A673 (cell line): Measurements from ENCODE around the gene RRAS2.

Experiments used
- EZH2 ChIP-seq: fragments of 200-600 bp; sonication (generic); IDR thresholded peaks from 2 replicates; pipeline ENCODE4 v1.6.1; 2017; ENCODE audit warnings: borderline replicate concordance, low read depth, mild to moderate bottlenecking, mixed read lengths, antibody characterized with exemption, low read length; ENCODE audit not compliant: poor library complexity, severe bottlenecking
- TF ChIP-seq, protein P1 (sequence below): fragments of 300-800, 200-600 bp; sonication (generic); conservative IDR thresholded peaks from 2 replicates; pipeline ENCODE4 v1.5.1; 2017; ENCODE audit warnings: low read depth, mild to moderate bottlenecking, antibody characterized with exemption, low read length, moderate library complexity, mixed read lengths

DNA sequence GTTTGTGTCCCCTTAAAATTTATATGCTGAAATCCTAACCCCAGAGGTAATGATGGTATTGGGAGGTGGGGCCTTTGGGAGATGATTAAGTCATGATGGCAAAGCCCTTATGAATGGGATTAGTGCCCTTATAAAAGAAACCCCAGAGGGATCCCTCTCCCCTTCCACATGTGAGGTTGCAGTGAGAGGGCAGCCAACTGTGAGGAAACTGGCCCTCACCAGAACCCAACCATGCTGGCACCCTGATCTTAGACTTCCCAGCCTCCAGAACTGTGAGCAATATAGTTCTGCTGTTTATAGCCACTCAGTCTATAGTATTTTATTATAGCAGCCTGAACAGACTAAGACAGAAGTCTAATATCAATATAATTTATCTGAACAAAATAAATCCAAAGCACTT is 27.1 kb upstream of the RRAS2 start:
- TF ChIP-seq, protein P1, sequence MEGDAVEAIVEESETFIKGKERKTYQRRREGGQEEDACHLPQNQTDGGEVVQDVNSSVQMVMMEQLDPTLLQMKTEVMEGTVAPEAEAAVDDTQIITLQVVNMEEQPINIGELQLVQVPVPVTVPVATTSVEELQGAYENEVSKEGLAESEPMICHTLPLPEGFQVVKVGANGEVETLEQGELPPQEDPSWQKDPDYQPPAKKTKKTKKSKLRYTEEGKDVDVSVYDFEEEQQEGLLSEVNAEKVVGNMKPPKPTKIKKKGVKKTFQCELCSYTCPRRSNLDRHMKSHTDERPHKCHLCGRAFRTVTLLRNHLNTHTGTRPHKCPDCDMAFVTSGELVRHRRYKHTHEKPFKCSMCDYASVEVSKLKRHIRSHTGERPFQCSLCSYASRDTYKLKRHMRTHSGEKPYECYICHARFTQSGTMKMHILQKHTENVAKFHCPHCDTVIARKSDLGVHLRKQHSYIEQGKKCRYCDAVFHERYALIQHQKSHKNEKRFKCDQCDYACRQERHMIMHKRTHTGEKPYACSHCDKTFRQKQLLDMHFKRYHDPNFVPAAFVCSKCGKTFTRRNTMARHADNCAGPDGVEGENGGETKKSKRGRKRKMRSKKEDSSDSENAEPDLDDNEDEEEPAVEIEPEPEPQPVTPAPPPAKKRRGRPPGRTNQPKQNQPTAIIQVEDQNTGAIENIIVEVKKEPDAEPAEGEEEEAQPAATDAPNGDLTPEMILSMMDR: no peak
- TF ChIP-seq EZH2: no peak
